Neural cell (in vitro differentiated cells): Measurements from ENCODE around the gene UBASH3A.

Experiments used
- CTCF ChIP-seq: fragments of 450-650 bp; IDR thresholded peaks from 2 replicates; pipeline ENCODE4 v1.5.1; 2014; ENCODE audit warnings: antibody characterized with exemption, mild to moderate bottlenecking, moderate library complexity; ENCODE audit not compliant: poor library complexity, severe bottlenecking
- MXI1 ChIP-seq: fragments of 450-650 bp; conservative IDR thresholded peaks from 2 replicates; pipeline ENCODE4 v1.6.1; 2014; ENCODE audit warnings: antibody characterized with exemption, mild to moderate bottlenecking; ENCODE audit not compliant: poor library complexity, severe bottlenecking
- TAF1 ChIP-seq: IDR thresholded peaks from 2 replicates; pipeline ENCODE4 v1.6.1; 2012; ENCODE audit warnings: low read depth

DNA sequence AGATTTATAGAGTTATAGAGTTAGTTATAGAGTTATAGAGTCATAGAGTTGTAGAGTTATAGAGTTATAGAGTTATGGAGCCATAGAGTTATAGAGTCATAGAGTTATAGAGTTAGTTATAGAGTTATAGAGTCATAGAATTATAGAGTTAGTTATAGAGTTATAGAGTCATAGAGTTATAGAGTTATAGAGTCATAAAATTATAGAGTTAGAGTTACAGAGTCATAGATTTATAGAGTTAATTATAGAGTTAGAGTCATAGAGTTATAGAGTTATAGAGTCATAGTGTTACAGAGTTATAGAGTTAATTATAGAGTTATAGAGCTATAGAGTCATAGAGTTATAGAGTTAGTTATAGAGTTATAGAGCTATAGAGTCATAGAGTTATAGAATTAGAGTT, 32.1 kb downstream of the UBASH3A start:
- TF ChIP-seq CTCF, result no peak
- no peak for TF ChIP-seq MXI1
- TF ChIP-seq TAF1, result no peak
